Right cardiac atrium (tissue), 5 donors: Measurements from ENCODE around the gene PPP1R9B. TPM values are rescaled to one million over a fixed set of nuclear protein-coding genes. Genes with fewer than 3 reads are reported as not detected.

Source experiments
- ATAC-seq, 2 donors: fragments of 200-7000 bp; cut with Tn5 transposase; one replicate each; pipeline versions ENCODE4 v1.8.0 to v1.9.1; 2020; ENCODE audit warnings: moderate library complexity in 2 of 2, mild to moderate bottlenecking in 1 of 2
- DNase-seq, 3 donors: peaks; one replicate each; pipeline ENCODE4 v3.0.0-alpha.2; 2020
- H3K27ac ChIP-seq: one replicate; pipeline ENCODE4 v1.5.1; 2013; ENCODE audit warnings: mild to moderate bottlenecking, low read length, control low read depth, moderate library complexity
- H3K27me3 ChIP-seq: one replicate; pipeline ENCODE4 v1.6.1; 2013; ENCODE audit not compliant: control insufficient read depth, insufficient read depth
- H3K4me1 ChIP-seq: one replicate; pipeline ENCODE4 v1.6.1; 2013; ENCODE audit warnings: low read length; ENCODE audit not compliant: control insufficient read depth, insufficient read depth
- H3K4me3 ChIP-seq: one replicate; pipeline ENCODE4 v1.5.1; 2013; ENCODE audit warnings: low read length, control low read depth
- H3K9me3 ChIP-seq: one replicate; pipeline ENCODE4 v1.6.1; 2013; ENCODE audit warnings: low read length; ENCODE audit not compliant: control insufficient read depth
- WGBS: extraction: QIAGEN DNeasy Blood & Tissue Kit; methylation state at CpG from one replicate; pipeline ENCODE4 v1.1.7; 2013; 5-methylcytosine and 5-hydroxymethylcytosine counted together
- intact Hi-C, 4 donors: fragments of 100-400 bp; cut with DNase I; formaldehyde crosslinking; loops; one replicate each; pipeline versions ENCODE4 v1.11.0 to v1.14.0; 2022 to 2023
- polyA plus RNA-seq: library from polyadenylated mRNA; stranded (reverse); fragments of 200-250 nt; gene quantifications from one replicate; pipeline ENCODE4 v1.2.3, GENCODE V29; 2013
- total RNA-seq, 4 donors: library from RNA; stranded (reverse); fragmentation: NEBNext Ultra II Directional; extraction: Animal tissue kit (Norgen Biotek cat#: 25700); gene quantifications; one replicate each; pipeline ENCODE4 v1.2.1, GENCODE V29; 2021
- donor health status: healthy with polysubstance abuse.
- donor health status: DM: no; HTN: yes; CAD: no.
- donor health status: DM: no; HTN: no; CAD: no.
- donor health status: DM: no; HTN: yes; CAD: no; lungs with severe emphysema.
- donor health status: DM: yes; HTN: yes; CAD: no.

PPP1R9B gene
- total and polyA plus RNA-seq, 5 donors = 26.5 to 40.7 (median 34.4) TPM

- no peaks in the 10 kb centered on the region for H3K27me3 ChIP-seq
- DNase-seq (no peak), ATAC-seq (no peak)
- H3K27ac ChIP-seq = peak overlapping the region; percentile 96
- H3K4me3 ChIP-seq = no peak overlapping the region
- peaks cover 13% of the 10 kb centered on the region for H3K4me1 ChIP-seq
- intact Hi-C loops = loop anchor here in 2 of 4 donors (10.0 kb wide), 1 partner anchor 55 kb away; the partner anchor contains the start of gene SGCA (in 2 of the 2)
- WGBS = 83% methylated on average over 19 of the region's 19 CpGs
- H3K9me3 ChIP-seq = no peaks in the 10 kb centered on the region
These were observed 40.7 kb downstream of the PPP1R9B start for GRCh38 chr17:50109785-50110184.

- Histone ChIP-seq H3K9me3 (no peaks in the 10 kb centered on the region), H3K4me3 (no peak overlapping the region), H3K4me1 (peaks cover 13% of the 10 kb centered on the region), H3K27me3 (no peaks in the 10 kb centered on the region), H3K27ac (no peak overlapping the region)
- DNase-seq = no peak
- intact Hi-C loops = no loop called here
- no peak for ATAC-seq
- 82% methylated on average over 7 of the region's 7 CpGs for WGBS
These were observed 41.3 kb downstream of the PPP1R9B start for GRCh38 chr17:50109207-50109606.

- DNase-seq = no peak
- intact Hi-C loops = no loop called here
- H3K27ac ChIP-seq = no peak overlapping the region
- WGBS = 66% methylated on average over 9 of the region's 9 CpGs
- no peak overlapping the region for H3K4me3 ChIP-seq
- H3K4me1 ChIP-seq = peaks cover 13% of the 10 kb centered on the region
- no peaks in the 10 kb centered on the region for H3K27me3 ChIP-seq
- ATAC-seq = no peak
- no peaks in the 10 kb centered on the region for H3K9me3 ChIP-seq
These were observed 41.9 kb downstream of the PPP1R9B start for GRCh38 chr17:50108556-50108955.

DNA sequence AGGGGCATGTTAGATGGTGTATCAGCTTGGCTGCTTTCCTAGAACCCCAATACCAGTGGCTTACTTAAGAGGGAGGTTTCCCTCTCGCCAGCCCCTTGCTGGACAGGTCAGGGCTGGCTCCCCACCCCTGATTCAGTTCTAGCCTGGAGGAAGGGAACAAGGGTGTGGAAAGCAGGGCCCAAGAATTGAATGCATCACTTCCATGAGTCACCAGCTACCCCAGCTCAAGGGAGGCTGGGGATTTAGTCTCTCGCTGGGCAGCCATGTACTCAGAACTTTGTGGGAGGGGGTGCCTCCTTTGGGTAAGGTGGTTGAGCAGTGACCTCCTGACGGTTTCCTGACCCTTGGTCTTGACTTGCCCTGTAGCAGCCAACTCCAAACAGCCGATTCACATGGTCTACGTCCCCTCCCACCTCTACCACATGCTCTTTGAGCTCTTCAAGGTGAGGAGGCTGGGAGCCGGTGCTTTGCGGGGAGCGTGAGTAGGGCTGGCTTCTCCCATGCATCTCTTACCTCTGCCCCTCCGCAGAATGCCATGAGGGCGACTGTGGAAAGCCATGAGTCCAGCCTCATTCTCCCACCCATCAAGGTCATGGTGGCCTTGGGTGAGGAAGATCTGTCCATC, 42.6 kb downstream of the PPP1R9B start:
- Histone ChIP-seq H3K4me1 (peaks cover 13% of the 10 kb centered on the region), H3K27ac (peak overlapping the region; percentile 53), H3K27me3 (no peaks in the 10 kb centered on the region), H3K4me3 (no peak overlapping the region), H3K9me3 (no peaks in the 10 kb centered on the region)
- DNase-seq = no peak
- intact Hi-C loops = no loop called here
- no peak for ATAC-seq
- WGBS = 85% methylated on average over 10 of the region's 10 CpGs

DNA sequence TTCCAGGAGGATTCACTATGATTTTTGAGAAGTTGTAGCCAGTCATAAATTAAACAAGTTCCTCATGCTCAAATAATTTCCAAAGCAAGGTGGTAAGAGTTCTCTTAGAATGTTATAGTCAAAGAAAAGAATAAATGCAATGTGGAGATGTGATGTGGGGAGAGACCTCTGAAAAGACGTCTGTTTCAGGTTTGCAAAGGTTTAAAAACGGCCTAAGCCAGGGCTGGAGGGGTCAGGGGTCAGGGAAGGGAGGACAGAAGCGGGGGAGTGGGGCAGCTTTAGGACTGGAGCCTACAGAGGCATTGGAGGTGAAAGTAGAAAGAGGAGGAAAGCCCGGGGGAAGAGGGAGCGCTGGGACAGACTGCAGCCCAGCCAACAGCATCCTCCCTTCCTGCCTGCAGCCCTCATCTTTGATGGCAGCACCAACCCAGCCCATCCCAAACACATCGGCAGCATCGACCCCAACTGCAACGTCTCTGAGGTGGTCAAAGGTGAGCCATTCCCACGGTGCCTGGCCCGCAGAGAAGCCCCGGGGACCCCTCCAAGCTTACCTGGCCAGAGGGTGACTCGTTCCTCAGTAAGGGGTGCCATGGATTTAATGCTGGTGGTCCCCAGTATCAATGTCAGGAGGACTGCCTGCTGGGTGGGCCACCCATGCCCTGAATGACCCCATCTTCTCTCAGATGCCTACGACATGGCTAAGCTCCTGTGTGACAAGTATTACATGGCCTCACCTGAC, 43.9 kb downstream of the PPP1R9B start:
- intact Hi-C loops = no loop called here
- no peak for DNase-seq
- H3K27ac ChIP-seq = no peak overlapping the region

GRCh38 chr17:50105811-50106210, 44.7 kb downstream of the PPP1R9B start:
- Histone ChIP-seq H3K4me1 (peaks cover 3% of the 10 kb centered on the region), H3K27ac (no peak overlapping the region), H3K27me3 (no peaks in the 10 kb centered on the region), H3K4me3 (no peak overlapping the region), H3K9me3 (no peaks in the 10 kb centered on the region)
- ATAC-seq (no peak), DNase-seq (no peak)
- 93% methylated on average over 21 of the region's 21 CpGs for WGBS
- intact Hi-C loops = no loop called here

More for the DNA sequence above, 43.9 kb downstream of the PPP1R9B start:
- Histone ChIP-seq H3K4me1 (peaks cover 6% of the 10 kb centered on the region), H3K9me3 (no peaks in the 10 kb centered on the region), H3K27me3 (no peaks in the 10 kb centered on the region), H3K4me3 (no peak overlapping the region)
- 65% methylated on average over 13 of the region's 13 CpGs for WGBS
- ATAC-seq = no peak

- H3K27ac ChIP-seq = no peak overlapping the region
- intact Hi-C loops = no loop called here
- peaks cover 3% of the 10 kb centered on the region for H3K4me1 ChIP-seq
- WGBS = 90% methylated on average over 5 of the region's 5 CpGs
- ATAC-seq = no peak
- H3K27me3 ChIP-seq = no peaks in the 10 kb centered on the region
- H3K4me3 ChIP-seq = no peak overlapping the region
- H3K9me3 ChIP-seq = no peaks in the 10 kb centered on the region
- no peak for DNase-seq
These were observed 46.5 kb downstream of the PPP1R9B start for GRCh38 chr17:50103941-50104340.

DNA sequence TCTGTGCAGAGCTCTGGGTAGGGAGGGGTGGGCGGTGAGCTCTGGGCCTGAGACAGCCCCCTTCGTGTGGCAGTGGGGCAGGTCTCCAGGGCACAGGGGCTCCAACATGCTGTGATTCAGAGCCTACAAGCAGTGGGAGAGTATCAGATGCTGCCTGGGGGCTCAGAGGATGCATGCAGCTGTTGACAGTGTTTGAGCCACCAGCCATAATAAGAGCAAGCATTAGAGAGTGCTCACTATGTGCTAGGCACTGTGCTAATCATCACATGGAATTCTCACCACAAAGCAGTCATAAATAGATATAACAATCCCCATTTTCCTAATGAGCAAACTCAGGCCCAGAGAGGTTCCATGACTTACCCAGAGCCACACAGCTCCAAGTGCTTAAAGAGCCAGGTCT, 47.2 kb downstream of the PPP1R9B start:
- DNase-seq = no peak
- intact Hi-C loops = no loop called here
- no peak overlapping the region for H3K4me3 ChIP-seq
- 72% methylated on average over 2 of the region's 2 CpGs for WGBS
- H3K4me1 ChIP-seq = peaks cover 3% of the 10 kb centered on the region
- H3K27ac ChIP-seq = no peak overlapping the region
- no peaks in the 10 kb centered on the region for H3K9me3 ChIP-seq
- ATAC-seq = no peak
- no peaks in the 10 kb centered on the region for H3K27me3 ChIP-seq

GRCh38 chr17:50102164-50102991, 48.1 kb downstream of the PPP1R9B start:
- intact Hi-C loops = no loop called here
- peaks cover 3% of the 10 kb centered on the region for H3K4me1 ChIP-seq
- peak; percentile 77 to 90 (median 87) for DNase-seq

GRCh38 chr17:50101346-50102163, 48.9 kb downstream of the PPP1R9B start:
- H3K27ac ChIP-seq = peak overlapping the region; percentile 81
- H3K9me3 ChIP-seq = no peaks in the 10 kb centered on the region
- no peak overlapping the region for H3K4me3 ChIP-seq
- ATAC-seq (peak; percentile 62 to 75), DNase-seq (peak in 2 of 3 donors; percentile 82 to 84)
- no peaks in the 10 kb centered on the region for H3K27me3 ChIP-seq
- intact Hi-C loops = no loop called here
- peaks cover 5% of the 10 kb centered on the region for H3K4me1 ChIP-seq
- 45% methylated on average over 17 of the region's 17 CpGs for WGBS

More at GRCh38 chr17:50102164-50102991, 48.1 kb downstream of the PPP1R9B start:
- Histone ChIP-seq H3K4me3 (no peak overlapping the region), H3K27me3 (no peaks in the 10 kb centered on the region), H3K27ac (peak overlapping the region; percentile 93), H3K9me3 (no peaks in the 10 kb centered on the region)
- peak; percentile 83 to 88 for ATAC-seq
- 60% methylated on average over 15 of the region's 15 CpGs for WGBS
